Astrocyte (in vitro differentiated cells and primary cell): ENCODE data around the gene ADAMTS9. TPM values are rescaled to one million over a fixed set of nuclear protein-coding genes. Genes with fewer than 3 reads are reported as not detected.

ENCODE experiments used
- DNase-seq: peaks from one replicate; pipeline ENCODE4 v3.0.0-alpha.2; 2010; ENCODE audit warnings: low read depth
- FAIRE-seq: peaks from 2 replicates; lab custom pipeline; 2011; peaks lifted over from hg19 to GRCh38; lab: Jason Lieb, UNC
- H2AFZ ChIP-seq: 2 replicates; pipeline ENCODE4 v1.6.0; 2012; ENCODE audit warnings: low read depth, low read length, inconsistent platforms
- H3K27ac ChIP-seq: 2 replicates; pipeline ENCODE4 v1.5.1; 2011; ENCODE audit warnings: low read depth, low read length, inconsistent platforms
- H3K27me3 ChIP-seq: 2 replicates; pipeline ENCODE4 v1.6.0; 2011; ENCODE audit warnings: low read length, inconsistent platforms; ENCODE audit not compliant: insufficient read depth
- H3K36me3 ChIP-seq: 2 replicates; pipeline ENCODE4 v1.5.1; 2011; ENCODE audit warnings: low read length, inconsistent platforms; ENCODE audit not compliant: insufficient read depth
- H3K4me1 ChIP-seq: 2 replicates; pipeline ENCODE4 v1.5.1; 2011; ENCODE audit warnings: low read length, inconsistent platforms; ENCODE audit not compliant: insufficient read depth
- H3K4me2 ChIP-seq: 2 replicates; pipeline ENCODE4 v1.6.0; 2012; ENCODE audit warnings: low read length, inconsistent platforms
- H3K4me3 ChIP-seq: 2 replicates; pipeline ENCODE4 v1.5.1; 2011; ENCODE audit warnings: low read depth, mild to moderate bottlenecking, low read length, inconsistent platforms; ENCODE audit not compliant: insufficient read depth
- H3K79me2 ChIP-seq: 2 replicates; pipeline ENCODE4 v1.6.0; 2012; ENCODE audit warnings: mild to moderate bottlenecking, low read length, inconsistent platforms; ENCODE audit not compliant: insufficient read depth
- H3K9ac ChIP-seq: 2 replicates; pipeline ENCODE4 v1.6.0; 2012; ENCODE audit warnings: mild to moderate bottlenecking, low read length, inconsistent platforms
- H3K9me3 ChIP-seq: 2 replicates; pipeline ENCODE4 v1.5.1; 2012; ENCODE audit warnings: low read depth, mild to moderate bottlenecking, low read length, inconsistent platforms; ENCODE audit not compliant: insufficient read depth
- H4K20me1 ChIP-seq: 2 replicates; pipeline ENCODE4 v1.6.0; 2012; ENCODE audit warnings: low read length, inconsistent platforms; ENCODE audit not compliant: insufficient read depth
- H3K27ac Mint-ChIP-seq: one replicate; pipeline ENCODE4 v1.8.0; 2021; ENCODE audit warnings: mild to moderate bottlenecking, mixed read lengths; ENCODE audit not compliant: unreplicated experiment
- H3K27me3 Mint-ChIP-seq: one replicate; pipeline ENCODE4 v1.8.0; 2021; ENCODE audit warnings: low read depth, mixed read lengths; ENCODE audit not compliant: unreplicated experiment
- H3K36me3 Mint-ChIP-seq: one replicate; pipeline ENCODE4 v1.8.0; 2021; ENCODE audit warnings: low read depth, mixed read lengths; ENCODE audit not compliant: unreplicated experiment
- H3K4me1 Mint-ChIP-seq: one replicate; pipeline ENCODE4 v1.8.0; 2021; ENCODE audit warnings: low read depth, mixed read lengths; ENCODE audit not compliant: unreplicated experiment
- H3K4me3 Mint-ChIP-seq: one replicate; pipeline ENCODE4 v1.8.0; 2021; ENCODE audit warnings: mild to moderate bottlenecking, moderate library complexity, mixed read lengths; ENCODE audit not compliant: unreplicated experiment
- H3K9me3 Mint-ChIP-seq: one replicate; pipeline ENCODE4 v1.8.0; 2021; ENCODE audit warnings: mild to moderate bottlenecking, mixed read lengths; ENCODE audit not compliant: unreplicated experiment
- EZH2 ChIP-seq: IDR thresholded peaks from 2 replicates; pipeline ENCODE4 v1.6.1; 2012; ENCODE audit warnings: mild to moderate bottlenecking, low read length, inconsistent platforms; ENCODE audit not compliant: insufficient read depth
- total RNA-seq: library from RNA; stranded (reverse); gene quantifications from 2 replicates; pipeline ENCODE4 v1.2.1, GENCODE V29; 2021
- TF ChIP-seq, protein P1 (sequence below): IDR thresholded peaks from 2 replicates; pipeline ENCODE4 v1.5.1; 2011; ENCODE audit warnings: low read depth, mild to moderate bottlenecking, inconsistent platforms, low read length, moderate library complexity; ENCODE audit not compliant: insufficient read depth

ADAMTS9 gene
- total RNA-seq, 1 donor from 2014 or later, result 8.3 TPM

DNA sequence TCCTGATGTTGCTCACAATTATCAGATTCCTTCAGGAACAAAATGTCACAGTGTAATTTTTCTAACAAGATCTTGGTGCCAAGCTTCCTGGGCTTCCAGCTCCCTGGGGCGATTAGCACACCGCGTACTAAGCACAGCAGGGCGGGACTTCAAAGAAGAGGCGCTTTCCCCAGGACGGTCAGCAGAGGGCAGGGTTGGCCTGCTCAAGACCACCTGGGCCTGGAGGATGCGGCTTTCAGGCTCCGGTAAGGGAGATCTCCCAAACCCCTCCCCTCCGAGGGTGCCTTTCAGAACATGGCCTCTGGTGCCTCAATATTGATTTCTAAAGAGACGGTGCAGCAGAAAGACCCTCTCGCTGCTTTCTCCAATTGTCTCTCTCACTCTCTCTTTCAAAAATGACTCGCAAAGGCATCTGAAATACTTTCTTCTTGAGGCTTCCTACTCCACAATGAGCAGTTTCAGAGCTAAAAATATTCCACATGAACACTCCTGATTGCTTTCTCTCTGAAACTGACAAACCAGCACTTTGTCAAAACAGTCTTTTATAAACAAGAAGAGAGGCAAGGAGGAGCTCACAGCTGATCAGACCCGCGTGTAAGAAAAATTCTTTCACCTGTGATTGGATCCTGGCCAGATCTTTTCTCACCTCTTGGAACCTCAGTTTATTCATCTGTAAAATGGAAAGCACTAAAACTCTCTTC lies 154.0 kb downstream of the ADAMTS9 start:
- Histone ChIP-seq H3K4me1 (no peaks in the 10 kb centered on the region), H3K9me3 (no peaks in the 10 kb centered on the region), H4K20me1 (no peaks in the 10 kb centered on the region), H3K79me2 (no peaks in the 10 kb centered on the region), H3K36me3 (no peaks in the 10 kb centered on the region), H3K27ac (no peak overlapping the region), H3K4me2 (peak overlapping the region; percentile 77), H3K4me3 (no peak overlapping the region), H3K27me3 (peaks cover 8% of the 10 kb centered on the region), H2AFZ (peak overlapping the region; percentile 57), H3K9ac (no peak overlapping the region)
- FAIRE-seq (no peak), DNase-seq (peak; percentile 67)
- TF ChIP-seq, protein P1, sequence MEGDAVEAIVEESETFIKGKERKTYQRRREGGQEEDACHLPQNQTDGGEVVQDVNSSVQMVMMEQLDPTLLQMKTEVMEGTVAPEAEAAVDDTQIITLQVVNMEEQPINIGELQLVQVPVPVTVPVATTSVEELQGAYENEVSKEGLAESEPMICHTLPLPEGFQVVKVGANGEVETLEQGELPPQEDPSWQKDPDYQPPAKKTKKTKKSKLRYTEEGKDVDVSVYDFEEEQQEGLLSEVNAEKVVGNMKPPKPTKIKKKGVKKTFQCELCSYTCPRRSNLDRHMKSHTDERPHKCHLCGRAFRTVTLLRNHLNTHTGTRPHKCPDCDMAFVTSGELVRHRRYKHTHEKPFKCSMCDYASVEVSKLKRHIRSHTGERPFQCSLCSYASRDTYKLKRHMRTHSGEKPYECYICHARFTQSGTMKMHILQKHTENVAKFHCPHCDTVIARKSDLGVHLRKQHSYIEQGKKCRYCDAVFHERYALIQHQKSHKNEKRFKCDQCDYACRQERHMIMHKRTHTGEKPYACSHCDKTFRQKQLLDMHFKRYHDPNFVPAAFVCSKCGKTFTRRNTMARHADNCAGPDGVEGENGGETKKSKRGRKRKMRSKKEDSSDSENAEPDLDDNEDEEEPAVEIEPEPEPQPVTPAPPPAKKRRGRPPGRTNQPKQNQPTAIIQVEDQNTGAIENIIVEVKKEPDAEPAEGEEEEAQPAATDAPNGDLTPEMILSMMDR, result peak; percentile 74
- no peak for TF ChIP-seq EZH2
- Mint-ChIP-seq H3K4me3 (no peak overlapping the region), H3K36me3 (peaks cover under 1% of the 10 kb centered on the region), H3K27ac (no peak overlapping the region), H3K27me3 (peaks cover 9% of the 10 kb centered on the region), H3K4me1 (peaks cover 3% of the 10 kb centered on the region), H3K9me3 (no peaks in the 10 kb centered on the region)

DNA sequence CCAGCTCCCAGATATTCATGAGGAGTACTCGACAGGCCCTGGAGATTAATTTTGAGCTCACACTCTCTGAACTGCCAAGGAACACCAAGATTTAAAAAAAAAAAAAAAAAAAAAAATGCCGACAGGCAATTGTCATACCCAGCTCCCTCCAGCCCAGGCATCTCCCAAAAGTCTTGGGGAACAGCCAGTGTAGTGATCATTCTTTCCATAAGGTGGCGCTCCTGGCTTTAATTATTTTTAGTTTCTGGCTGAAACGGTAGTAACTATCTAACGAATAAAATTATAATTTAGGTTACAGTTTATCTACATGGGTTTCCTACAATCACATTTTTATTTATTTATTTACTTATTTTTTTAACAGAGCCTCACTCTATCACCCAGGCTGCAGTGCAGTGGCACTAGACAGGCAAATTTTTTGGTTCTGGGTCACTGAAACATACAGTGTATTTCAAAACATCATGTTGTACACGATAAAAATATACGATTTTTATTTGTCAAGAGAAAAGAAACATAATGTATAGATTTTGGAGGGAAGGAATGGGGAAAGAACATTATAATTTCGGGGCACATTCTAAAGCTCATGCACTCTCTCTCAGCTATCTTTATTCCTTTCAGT lies 157.3 kb downstream of the ADAMTS9 start:
- Histone ChIP-seq H3K4me1 (no peaks in the 10 kb centered on the region), H3K79me2 (no peaks in the 10 kb centered on the region), H3K4me2 (no peak overlapping the region), H3K27ac (no peak overlapping the region), H3K9ac (no peak overlapping the region), H3K36me3 (no peaks in the 10 kb centered on the region), H2AFZ (no peak overlapping the region), H3K4me3 (no peak overlapping the region), H4K20me1 (no peaks in the 10 kb centered on the region), H3K27me3 (peaks cover 5% of the 10 kb centered on the region), H3K9me3 (no peaks in the 10 kb centered on the region)
- H3K27me3 Mint-ChIP-seq, result peaks cover 9% of the 10 kb centered on the region
- no peak overlapping the region for H3K4me3 Mint-ChIP-seq
- DNase-seq (peak; percentile 29), FAIRE-seq (no peak)
- TF ChIP-seq, protein P1, result peak; percentile 82
- TF ChIP-seq EZH2, result no peak
- no peaks in the 10 kb centered on the region for H3K36me3 Mint-ChIP-seq
- H3K9me3 Mint-ChIP-seq, result no peaks in the 10 kb centered on the region
- no peak overlapping the region for H3K27ac Mint-ChIP-seq
- H3K4me1 Mint-ChIP-seq, result peaks cover 3% of the 10 kb centered on the region

DNA sequence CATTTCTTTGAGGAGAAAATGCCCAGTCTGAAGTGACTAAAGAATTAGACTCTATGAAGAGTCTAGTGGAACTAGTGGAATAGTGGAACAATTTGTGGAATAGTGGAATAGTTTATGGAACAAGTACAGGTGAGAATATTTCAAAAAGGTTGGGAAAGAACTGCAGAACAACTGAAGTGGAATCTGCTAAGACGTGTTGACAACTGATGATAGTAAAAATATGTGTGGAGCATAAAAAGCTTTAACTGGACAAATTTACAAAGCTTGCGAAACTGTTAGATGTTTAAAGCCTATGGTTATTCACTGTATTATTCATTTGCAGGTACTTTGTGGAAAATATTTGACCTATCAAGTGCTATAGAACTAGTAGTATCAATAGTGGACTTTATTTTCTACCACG lies 164.5 kb downstream of the ADAMTS9 start:
- TF ChIP-seq, protein P1, result no peak
- no peak for TF ChIP-seq EZH2
- H3K4me3 Mint-ChIP-seq, result no peak overlapping the region
- H3K36me3 Mint-ChIP-seq, result peaks cover 3% of the 10 kb centered on the region
- no peaks in the 10 kb centered on the region for H3K27me3 Mint-ChIP-seq
- DNase-seq, result no peak
- FAIRE-seq, result no peak
- H3K4me1 ChIP-seq, result no peaks in the 10 kb centered on the region
- H3K9me3 Mint-ChIP-seq, result peaks cover 7% of the 10 kb centered on the region
- no peak overlapping the region for H2AFZ ChIP-seq
- H3K27ac ChIP-seq, result no peak overlapping the region
- H3K27me3 ChIP-seq, result no peaks in the 10 kb centered on the region
- H3K9ac ChIP-seq, result no peak overlapping the region
- no peak overlapping the region for H3K27ac Mint-ChIP-seq
- H3K9me3 ChIP-seq, result peaks cover 2% of the 10 kb centered on the region
- H4K20me1 ChIP-seq, result no peaks in the 10 kb centered on the region
- H3K4me1 Mint-ChIP-seq, result peaks cover 3% of the 10 kb centered on the region
- H3K36me3 ChIP-seq, result no peaks in the 10 kb centered on the region
- no peak overlapping the region for H3K4me2 ChIP-seq
- no peaks in the 10 kb centered on the region for H3K79me2 ChIP-seq
- H3K4me3 ChIP-seq, result no peak overlapping the region
